ACHN (cell line): ENCODE data around the gene CDKAL1.
"Not testable (repeated sequence)": the region's sequence is repeated elsewhere in the genome, so short reads cannot be mapped to it uniquely, and the experiment has no call there.

ENCODE experiments used
- DNase-seq: peaks from one replicate; pipeline ENCODE4 v3.0.0-alpha.2; 2015
- in situ Hi-C: cut with HindIII; loops from 2 replicates; pipeline ENCODE4 v1.10.0; 2017; ENCODE audit warnings: low sequenced_read_pairs, low pct_ligation_motif_present, low pct_unique_long_range_greater_than_20kb

Gene CDKAL1

DNA sequence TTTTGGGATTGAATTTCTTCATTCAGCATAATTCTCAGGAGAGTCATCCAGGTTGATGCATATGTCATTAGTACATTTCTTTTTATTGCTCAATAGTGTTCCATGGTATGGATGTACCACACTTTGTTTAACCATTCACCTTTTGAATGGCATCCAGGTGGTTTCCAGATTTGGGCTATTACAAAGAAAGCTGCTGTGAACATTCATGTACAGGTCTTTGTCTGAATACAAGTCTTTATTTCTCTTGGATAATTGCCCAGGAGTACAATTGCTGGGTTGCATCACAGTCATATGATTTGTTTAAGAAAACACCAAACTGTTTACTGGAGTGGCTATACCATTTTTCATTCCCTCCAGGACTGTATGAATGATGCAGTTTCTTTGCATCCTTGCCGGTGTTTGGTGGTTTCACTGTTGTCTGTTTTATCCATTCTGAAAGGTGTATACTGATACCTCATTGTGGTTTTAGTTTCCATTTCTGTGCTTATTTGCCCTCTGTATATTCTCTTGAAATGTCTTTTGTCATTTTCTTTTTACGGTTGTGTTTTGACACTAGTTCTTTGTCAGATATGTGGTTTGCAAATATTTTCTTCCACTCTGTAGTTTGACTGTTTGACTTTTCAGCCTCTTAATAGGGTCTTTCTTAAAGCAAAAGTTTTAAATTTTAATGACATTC lies 8.8 kb downstream of the CDKAL1 start:
- DNase-seq: no peak

DNA sequence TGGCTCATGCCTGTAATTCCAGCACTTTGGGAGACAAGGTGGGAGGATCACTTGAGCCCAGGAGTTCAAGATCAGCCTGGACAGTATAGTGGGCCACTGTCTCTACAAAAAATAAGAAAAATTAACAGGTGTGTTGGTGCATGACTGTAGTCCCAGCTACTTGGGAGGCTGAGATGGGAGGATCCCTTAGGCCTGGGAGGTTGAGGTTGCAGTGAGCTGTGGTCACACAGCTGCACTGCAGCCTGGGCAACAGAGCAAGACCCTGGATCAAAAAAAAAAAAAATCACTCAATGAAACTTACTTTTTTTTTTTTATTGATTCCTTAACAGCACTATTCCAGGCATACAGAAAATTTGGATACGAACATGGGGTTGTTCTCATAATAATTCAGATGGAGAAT lies 14.0 kb downstream of the CDKAL1 start:
- in situ Hi-C loops: no loop called here

More for the DNA sequence above, 8.8 kb downstream of the CDKAL1 start:
- in situ Hi-C loops: no loop called here

DNA sequence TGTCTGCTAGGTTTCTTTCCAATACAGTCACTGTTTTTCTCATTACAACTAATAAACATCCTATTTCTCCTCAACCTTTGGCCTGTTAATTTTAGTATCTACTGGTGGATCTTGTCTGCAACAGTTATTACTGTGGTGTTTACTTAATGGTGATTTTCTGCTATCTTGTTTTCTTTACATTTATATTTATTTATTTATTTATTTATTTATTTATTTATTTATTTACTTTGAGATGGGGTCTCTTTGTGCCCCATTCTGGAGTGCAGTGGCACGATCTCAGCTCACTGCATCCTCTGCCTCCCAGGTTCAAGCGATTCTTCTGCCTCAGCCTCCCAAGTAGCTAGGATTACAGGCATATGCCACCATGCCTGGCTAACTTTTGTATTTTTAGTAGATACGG lies 15.1 kb downstream of the CDKAL1 start:
- DNase-seq, in situ Hi-C loops: not testable (repeated sequence)

More for the DNA sequence above, 14.0 kb downstream of the CDKAL1 start:
- DNase-seq: no peak

DNA sequence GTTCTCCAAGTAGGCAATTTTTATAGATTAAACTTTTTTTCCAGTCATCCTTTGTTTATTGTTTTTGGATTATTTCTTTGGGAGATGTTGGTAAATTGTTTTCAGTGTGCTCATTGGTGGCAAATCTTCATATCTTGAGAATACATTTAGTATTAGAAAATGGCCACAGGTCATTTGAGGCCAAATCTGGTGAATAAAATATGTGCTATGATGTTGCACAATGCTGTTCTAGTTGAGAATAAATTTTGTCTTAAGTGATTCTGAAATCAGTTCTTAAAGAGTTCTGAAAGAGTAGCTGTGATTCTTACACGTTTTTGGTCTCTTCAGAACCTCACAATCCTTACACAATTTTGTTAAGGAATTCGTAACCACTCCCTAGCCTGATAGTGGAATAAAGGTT lies 20.1 kb downstream of the CDKAL1 start:
- in situ Hi-C loops: no loop called here
- DNase-seq: no peak

DNA sequence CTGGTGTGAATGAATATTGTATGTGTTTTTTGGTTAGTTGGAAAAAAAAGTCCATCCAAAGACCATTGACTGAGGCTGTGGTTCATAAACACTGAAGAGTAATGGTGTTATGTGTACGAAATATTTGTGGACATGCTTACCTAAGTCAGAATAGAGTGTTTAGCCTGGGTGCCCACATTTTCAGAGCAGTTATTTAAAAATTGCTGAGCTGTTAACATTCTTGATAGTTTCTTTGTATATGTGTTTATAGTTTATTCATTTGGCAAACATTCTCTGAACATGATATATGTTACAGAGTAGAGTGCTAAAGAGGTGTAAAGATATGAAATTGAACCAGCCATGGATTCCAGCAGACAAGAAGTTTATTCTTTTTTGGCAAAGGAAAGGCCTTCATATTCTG lies 20.6 kb downstream of the CDKAL1 start:
- no peak for DNase-seq
- in situ Hi-C loops: no loop called here

DNA sequence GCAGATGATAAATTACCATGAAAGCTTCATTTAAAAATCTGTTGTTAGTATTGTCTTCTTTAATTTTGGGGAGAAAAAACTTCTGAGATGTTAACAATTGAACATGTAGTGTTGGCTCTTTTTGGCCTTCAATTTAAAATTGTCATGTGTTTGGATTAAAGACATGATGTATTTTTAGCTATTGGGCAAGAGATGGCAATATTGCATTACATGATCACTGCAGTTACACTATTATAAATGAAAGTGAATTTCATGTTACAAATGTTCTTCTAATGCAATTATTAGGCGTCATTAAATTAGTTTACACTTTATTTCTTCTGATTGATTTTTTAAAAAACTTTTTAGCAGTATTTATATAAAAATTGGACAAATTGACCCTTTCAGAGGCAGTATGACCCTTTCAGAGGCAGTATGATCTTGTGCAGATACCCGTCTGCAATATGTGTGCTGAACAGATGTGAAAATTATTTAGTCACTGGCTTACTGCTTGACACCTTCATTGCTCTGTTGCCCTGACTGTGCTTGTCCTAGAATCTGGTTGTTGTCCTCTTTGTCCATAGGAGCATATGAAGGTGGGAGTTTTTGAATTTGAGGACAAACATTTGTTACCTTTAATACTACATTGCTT lies 25.8 kb downstream of the CDKAL1 start:
- in situ Hi-C loops: no loop called here

DNA sequence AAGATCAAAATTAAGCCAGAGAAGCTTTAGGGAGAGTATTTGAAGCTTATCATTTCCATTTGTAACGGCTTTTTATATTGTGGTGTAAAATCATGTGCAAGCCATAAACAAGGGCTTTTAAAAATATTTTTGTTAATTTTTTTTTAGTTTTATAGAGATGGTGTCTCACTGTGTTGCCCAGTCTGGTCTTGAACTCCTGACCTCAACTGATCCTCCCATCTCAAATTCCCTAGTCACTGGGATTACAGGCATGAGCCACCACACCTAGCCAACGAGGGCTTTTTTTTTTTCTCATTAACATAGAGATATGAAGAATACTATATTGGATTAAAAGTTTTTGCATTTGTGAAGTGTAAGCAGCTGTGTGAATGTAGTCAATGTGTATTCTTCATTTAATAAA lies 29.1 kb downstream of the CDKAL1 start:
- in situ Hi-C loops: no loop called here
- DNase-seq: no peak

More for the DNA sequence above, 25.8 kb downstream of the CDKAL1 start:
- no peak for DNase-seq

DNA sequence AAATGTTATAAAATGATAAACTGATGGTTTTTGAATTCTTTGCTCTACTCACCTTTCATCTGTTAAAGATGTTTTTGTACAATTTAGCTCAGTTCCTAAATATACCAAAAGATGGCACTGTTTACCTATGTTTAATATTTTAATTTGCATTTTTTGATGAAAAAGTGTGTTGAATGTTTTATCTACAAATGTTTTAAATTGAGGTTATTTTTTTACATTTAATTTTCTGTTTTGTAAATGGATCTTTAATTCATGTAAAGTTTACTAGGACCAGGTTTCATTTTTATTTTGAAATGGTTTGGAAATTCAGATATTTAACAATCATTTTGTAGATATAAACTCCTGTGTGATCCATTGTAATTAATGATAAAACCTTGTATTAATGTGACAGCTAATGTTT lies 30.0 kb downstream of the CDKAL1 start:
- in situ Hi-C loops: no loop called here
- peak; percentile 29 for DNase-seq

DNA sequence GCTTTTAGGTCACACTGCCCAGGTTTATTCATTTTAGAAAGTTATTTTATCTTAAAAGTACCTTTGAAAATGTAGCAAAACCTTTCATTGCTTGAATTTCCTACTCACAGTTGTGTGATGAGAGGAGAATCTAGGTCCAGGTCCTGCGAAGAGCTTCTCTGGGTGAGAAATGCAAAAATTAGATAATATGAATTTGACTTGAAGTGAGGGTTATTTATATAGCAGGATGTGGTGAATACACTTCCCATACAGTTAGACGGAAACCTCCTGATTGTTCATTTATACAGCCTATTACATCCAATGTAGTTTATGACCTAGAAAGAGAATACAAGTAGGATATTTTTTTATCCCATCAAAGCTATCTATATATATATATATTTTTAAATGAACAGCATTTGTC lies 30.5 kb downstream of the CDKAL1 start:
- no peak for DNase-seq

DNA sequence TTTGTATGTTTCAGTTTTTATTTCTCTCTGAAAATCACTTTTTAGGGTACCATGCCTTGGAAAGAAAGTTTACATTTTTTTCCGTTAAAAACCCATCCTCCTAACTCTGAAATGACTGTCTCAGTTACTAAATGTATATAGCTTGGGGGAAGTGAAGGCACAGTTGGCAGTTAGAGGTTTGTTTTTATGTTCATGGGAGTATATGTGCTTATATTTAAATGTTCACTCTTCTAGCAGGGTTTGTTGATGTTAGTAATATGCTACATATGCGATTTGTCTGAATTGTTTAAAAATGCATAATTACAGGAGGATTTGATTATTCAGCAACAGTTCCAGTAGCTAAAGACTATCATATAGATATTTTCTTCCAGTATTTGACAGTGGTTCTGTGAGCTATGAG lies 31.1 kb downstream of the CDKAL1 start:
- no peak for DNase-seq
- in situ Hi-C loops: no loop called here

More for the DNA sequence above, 30.5 kb downstream of the CDKAL1 start:
- in situ Hi-C loops: no loop called here

DNA sequence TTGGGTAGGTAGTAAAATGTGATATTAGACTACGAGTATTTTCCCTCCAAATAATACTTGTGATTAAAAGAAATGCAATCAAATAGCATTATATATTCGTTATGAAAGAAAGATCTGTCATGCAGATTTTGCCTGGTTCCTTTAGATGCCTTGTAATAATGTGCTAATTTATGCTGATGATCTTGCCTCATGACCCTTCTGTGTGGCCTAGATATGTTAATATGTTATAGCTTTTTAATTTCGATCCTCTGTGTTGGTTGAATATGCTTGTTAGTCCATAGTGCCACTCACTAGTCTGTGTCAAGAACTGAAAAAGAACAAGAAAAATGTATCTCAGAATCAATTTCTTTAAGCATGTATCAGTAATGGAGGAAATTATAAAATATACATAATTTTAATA lies 31.9 kb downstream of the CDKAL1 start:
- in situ Hi-C loops: no loop called here
- no peak for DNase-seq

DNA sequence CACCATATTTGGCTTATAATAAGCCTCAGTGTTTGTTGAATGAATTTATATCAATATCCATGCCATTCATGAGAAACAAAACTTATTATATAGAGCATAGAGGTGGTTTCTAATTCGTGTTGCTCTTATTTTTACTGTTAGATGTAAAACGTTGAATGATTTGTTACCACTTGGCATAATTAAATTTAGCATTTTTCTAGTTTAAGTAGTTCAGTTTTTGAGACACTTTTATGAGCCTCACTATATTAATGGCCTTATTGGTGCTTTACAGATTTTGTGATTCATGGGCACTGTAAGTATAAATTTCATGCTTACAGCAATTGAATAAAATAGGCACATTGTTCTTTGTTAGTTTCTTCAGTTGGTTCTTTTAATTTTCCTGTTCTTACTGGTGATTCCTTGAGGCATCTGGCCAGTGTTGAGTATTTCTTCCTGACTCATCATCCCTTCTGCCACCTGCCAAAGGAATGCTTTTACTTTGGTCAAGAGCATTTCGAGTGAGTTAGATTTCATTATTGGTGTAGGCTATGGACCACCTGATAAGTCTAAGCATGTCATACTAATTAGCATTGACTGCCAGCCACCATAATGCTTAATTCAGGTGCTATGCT lies 34.8 kb downstream of the CDKAL1 start:
- DNase-seq: peak; percentile 30
- in situ Hi-C loops: no loop called here

DNA sequence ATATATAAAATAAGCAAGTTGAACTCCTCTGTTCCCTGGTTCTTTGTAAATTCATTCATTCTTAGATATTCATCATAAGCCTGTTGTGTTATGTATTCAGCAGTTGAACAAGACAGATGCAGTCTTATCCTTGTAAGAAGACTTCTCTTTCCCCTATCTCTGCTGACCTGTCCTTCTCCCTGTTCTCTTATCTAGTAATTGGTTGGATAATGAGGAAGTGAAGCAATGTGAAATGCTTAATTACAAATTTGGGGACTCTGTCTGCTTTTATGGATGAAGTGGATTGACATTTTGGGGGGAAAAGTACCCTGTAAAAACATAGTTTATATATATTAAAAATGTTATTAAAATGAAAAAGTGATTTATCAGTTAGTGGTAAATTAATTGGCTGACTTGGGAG lies 37.0 kb downstream of the CDKAL1 start:
- no peak for DNase-seq
- in situ Hi-C loops: no loop called here

DNA sequence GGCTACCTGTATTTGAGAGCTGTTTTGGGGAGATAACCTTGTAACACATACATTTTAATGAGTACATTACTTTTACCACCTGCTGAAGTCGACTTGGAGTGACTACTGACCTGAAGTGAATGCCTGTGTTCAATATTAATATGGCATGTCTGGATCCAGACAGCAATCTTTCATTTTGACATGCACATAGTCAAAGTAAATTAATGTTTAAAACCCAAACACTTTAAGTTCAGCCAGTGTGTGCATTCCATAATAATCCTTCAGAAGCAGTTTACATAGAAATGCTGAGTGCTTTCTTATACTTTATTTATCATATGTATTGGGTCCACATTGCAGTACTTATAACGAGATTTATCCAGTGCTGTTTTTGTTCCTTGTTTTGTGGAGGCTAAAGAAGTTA lies 38.0 kb downstream of the CDKAL1 start:
- no peak for DNase-seq
- in situ Hi-C loops: no loop called here

DNA sequence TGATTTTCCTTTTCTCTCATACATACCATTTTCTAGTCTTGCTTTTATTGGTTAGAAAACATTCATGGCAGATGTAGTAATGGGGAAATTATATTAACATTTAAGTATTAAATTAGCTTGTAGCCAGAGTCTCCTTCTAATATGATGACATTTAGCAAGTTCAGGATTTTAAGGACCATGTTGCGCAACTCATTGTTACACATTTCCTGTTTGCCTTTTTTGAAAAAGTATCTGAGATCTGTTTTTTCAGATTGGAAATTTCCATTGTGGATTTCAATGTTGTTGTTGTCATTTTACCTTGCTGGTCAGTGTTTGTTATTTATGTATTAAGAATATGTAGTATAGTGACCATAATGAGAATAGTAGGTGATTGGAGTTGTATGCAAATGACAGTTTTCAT lies 38.7 kb downstream of the CDKAL1 start:
- no peak for DNase-seq
- in situ Hi-C loops: no loop called here

DNA sequence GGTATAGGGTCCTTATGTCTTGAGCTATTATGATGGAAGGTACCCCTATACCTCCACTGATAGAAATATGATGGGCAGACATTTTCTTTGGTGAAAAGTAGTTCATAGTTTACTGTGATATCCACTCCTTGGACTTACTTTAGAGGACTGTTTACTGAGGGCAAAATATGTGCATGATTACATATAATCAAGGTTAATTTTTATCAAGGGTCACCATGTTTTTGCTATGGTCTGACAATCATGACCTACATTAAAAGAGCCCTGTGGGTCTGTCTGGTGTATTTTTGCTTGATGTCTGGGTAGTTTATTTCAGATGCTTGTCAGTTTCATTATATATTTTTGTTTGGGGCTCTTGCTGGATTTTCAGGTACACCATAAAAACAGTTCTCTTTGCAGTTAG lies 40.1 kb downstream of the CDKAL1 start:
- no peak for DNase-seq
- in situ Hi-C loops: no loop called here

DNA sequence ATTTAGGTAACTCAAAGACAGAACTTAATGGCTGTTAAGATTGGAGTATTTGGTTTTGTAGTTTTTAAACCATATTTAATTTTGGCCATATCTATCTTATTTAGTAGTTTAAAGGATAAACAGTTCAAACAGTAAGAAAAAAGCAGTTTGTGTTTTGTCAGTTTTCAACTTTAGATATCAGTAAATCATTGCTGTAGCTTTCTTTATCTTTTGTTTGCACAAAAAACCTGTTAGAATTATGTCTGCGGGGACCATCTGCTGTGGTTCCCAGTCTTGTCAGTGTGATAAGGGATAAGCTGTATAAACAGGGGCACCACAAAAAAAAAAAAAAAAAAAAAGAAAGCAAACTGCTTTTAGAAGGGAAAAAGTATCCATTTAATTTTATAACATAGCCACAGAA lies 40.9 kb downstream of the CDKAL1 start:
- no peak for DNase-seq
- in situ Hi-C loops: no loop called here

DNA sequence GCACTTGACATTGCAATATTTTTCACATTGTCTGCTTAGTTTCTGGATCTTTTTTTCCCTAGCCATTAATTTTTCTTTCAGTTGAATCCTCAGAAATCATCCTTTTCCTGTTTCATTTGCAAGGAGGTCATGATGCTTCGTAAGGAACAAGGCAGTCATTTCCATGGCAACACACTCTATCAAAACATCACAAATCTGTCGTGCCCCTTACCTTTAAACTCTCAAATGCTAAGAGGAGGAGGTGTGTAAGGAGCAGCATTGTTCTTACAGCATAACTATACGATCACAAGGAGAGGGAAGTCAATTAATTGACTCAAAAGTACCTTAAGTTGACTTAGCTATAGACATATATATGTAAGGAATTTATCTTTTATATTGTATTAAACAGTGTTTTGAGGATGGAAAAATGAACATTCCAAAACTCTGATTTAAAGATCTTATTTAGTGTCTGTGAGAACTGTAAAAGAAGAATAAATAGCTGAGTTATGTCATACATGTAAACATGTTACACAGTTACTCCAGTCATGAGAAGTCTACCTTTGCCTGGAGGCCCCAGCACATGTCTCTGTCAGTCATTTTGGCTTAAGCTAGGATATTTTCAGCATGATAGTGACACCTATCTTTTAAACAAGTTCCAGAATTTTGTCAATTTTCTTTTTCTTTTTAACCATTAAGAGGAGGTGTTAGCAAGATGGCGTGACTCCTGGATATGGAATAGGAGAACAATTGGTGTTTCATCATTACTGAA lies 41.6 kb downstream of the CDKAL1 start:
- in situ Hi-C loops: no loop called here
- no peak for DNase-seq

DNA sequence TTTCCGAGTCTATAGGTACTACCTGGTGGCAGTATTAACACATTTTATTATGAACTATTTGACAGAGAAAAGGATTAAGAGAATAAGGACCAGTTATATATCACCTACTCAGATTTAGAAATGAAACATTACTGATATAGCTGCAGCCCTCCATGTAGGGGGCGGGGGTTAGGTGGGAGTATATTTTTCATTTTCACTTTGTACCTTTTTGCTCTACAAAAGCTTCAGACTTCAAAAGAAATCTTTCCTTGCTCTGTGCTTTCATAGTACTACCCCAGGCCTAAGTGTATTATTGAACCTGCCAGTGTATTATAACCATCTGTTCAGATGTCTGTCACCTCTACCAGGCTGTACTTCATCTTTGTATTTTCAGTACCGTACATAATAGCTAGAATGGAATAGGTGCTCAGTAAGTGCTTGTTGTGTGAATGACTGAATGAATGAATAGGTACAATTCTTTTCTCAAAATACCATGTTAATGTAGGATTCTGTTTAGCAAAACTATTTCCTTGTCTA lies 43.0 kb downstream of the CDKAL1 start:
- no peak for DNase-seq
- in situ Hi-C loops: no loop called here
